HG03457 (cell line): ENCODE results near the gene TENM4.

Experiments used
- ATAC-seq: cut with Tn5 transposase; IDR thresholded peaks from one replicate; pipeline ENCODE4 v1.9.1; 2021; ENCODE audit warnings: moderate number of reproducible peaks; ENCODE audit not compliant: unreplicated experiment

The TENM4 gene

DNA sequence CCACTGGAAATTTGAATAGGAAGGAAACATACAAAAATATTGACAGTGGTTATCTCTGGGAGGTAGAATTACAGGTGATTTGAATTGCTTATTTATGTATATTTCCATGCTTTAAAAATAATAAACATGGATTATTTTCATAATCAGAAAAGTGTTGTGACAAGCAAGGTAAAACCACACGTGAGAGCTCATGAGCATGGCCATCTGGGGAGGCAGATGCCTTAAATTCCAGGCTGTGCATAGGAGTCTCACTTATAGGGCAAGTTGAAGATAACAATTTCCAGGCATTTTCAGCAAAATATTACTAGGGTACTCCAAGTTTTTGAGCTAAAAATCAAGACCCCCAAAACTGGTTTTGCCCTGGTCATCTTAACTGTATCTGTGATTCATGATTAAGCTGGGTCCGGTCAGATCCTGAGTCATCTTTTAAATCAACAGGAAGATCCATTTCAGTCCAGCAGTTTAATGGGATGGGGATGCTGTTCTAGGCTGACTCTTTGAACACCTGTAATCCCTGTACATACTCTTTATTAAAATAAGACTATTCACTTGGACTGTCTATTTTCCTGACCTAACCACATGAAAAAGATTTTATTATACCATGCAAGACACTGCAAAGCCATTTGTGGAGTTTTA is 750.4 kb downstream of the TENM4 start:
- no peak for ATAC-seq

GRCh38 chr11:78689585-78690153 is 751.2 kb downstream of the TENM4 start:
- no peak for ATAC-seq

GRCh38 chr11:78689101-78689500 is 751.7 kb downstream of the TENM4 start:
- ATAC-seq: no peak

- no peak for ATAC-seq
Observed at GRCh38 chr11:78688460-78688859, 752.4 kb downstream of the TENM4 start.

DNA sequence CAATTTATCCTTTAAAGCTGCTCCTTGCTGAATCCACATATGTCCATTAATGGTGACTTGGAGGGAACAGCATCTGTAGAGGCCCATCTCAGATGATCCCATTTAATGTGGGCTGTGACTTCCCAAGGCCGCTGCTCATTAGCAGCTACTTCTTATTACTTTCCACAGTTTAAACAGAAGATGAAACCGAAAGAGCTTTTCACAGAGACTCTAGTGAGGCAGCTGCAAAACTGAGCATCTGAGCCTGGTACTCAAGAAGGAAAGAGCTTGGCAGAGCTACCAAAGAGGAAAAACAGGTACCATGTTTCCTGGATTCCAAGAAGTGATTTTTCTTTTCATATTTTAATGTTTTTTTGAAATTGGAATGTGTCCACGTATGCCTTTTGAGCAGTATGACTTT is 755.7 kb downstream of the TENM4 start:
- no peak for ATAC-seq

DNA sequence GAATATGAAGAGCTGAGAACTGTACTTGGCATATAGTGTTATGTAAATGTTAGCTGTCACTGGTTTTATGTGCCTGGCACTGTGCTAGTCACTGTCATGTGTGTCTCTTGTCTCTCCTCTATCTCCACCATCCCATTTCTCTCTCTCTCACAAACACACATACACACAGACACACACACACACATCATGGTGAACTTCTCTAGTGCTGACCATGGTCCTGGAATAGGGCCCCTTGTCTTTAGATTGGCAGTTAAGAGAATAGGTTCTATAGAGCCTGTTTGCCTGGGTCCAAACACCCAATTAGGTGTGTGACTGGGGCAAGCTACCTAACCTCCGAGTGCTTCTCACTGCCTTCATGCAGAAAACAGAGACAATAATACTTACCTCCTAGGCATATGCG is 756.5 kb downstream of the TENM4 start:
- ATAC-seq: no peak

- no peak for ATAC-seq
Observed at GRCh38 chr11:78683774-78684173, 757.1 kb downstream of the TENM4 start.

DNA sequence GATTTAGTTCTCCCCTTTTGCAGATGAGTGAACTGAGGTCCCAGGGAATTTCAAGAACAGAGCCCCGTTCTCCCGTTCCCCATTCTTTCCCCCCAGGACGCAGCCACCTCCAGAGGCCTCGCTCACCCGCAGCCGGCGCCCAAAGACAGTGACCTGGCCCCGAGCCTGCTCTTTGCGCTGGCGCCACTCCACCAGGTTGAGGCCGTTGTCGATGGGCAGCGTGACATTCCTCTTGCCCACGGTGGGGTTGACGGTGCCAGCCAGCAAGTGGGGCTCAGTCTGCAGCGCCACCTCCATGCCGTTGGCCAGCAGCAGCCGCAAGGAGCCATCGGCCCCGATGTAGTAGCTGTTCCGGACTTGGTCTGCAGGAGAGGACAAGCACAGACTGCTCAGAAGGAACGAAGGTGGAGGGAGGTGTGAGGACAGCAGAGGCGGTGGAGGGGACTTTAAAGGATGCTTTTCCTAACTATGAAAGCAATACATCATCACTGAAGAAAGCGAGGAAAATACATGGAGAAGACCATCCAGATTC is 764.7 kb downstream of the TENM4 start:
- no peak for ATAC-seq

DNA sequence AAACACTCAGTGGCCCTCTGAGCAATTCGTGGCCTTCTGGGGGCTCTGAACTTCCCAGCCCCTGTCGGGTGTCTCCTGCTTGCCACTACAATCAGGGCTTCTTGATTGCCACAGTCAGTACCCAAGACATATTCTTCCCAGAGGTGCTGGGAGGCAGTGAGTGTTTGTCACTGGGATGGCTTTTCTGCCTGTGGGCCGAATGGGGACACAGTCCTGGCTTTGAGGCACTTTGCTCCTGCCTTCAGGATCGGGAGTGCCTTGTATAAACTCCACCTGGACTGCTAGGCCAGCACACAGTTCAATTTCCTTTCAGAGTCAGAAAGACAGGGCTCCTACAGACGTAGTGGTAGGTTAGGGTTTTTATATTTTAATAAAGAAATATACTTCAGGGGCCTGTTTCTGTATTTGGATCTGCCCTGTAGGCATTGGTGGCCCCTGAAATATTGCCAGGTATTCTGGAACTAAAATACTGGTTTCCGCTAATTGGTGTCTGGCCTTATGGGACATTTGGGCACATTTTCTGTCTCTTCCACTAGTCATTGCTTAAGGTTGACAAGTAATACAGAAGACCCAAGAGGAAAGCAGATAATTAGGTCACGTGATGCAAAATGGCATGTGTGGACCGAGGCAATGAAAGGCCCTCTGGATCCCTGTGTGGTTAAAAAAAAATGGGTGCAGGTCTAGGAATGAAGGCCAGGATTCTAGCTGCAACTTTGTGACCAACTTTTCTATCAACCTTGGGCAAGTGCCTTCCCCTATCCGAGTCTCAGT is 767.8 kb downstream of the TENM4 start:
- ATAC-seq: no peak

GRCh38 chr11:78669249-78669648 is 771.6 kb downstream of the TENM4 start:
- ATAC-seq: no peak

GRCh38 chr11:78667461-78667860 is 773.4 kb downstream of the TENM4 start:
- no peak for ATAC-seq

DNA sequence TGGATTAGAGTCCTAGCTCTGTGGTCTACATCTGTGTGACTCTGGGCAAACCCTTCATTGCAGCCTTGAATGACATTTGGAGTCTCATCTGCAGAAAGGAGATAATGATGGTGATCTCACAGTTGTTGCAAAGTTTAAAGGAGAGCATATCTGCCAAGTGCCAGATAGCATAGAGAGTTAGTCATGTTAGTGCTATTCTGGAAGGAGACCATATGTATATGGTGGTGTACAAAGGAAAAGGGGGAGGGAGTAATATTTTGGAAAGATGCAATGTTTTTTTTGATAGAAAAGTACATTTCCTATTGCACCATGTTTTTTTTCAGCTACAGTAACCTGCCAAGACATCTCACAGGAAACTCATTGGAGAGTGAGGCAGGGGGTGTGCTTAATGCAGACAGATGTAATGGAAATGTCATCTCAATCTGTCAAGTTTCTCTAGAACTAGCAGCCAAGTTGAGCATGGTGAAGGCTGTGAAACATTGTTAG is 774.1 kb downstream of the TENM4 start:
- no peak for ATAC-seq

- ATAC-seq: no peak
Observed at GRCh38 chr11:78664636-78665035, 776.2 kb downstream of the TENM4 start.

DNA sequence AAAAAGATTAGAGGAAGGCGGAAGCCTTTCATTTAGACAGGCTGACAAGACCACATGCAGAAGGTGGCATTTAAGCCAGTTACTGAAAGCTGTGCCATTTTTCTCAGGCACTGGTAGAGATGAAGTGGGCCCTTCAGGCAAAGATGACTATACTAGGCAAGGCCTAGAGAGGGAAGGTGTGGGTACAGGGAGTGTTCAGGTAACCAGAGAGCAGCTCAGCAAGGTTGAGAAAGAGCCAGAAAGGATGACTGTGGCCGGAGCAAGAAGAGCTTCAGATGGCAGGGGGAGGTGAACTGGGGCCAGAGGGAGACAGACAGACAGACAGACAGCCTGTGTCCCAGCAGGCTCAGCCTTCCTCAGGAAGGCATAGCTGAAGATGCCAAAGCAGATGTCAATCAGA is 778.0 kb downstream of the TENM4 start:
- ATAC-seq: no peak

DNA sequence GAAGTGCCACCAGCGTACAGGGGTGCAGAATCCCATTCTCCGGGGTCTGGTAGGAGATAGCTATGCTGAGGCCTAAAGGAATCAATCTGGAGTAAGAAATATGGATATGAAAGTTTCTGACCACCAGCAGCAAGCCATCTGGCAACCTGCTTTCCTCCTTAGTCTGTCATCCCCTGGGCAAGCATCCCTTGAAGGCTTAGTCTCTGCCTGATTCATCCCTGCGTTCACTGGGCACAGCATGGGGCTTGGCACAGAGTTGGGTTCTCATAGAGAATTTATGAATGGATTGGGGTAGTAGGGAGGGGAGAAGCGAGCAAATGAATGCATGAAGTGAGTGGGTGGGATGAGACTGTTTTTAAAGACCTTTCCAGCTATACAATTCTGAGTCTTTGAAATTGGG is 780.4 kb downstream of the TENM4 start:
- ATAC-seq: no peak

- no peak for ATAC-seq
Observed at GRCh38 chr11:78659326-78660270, 781.2 kb downstream of the TENM4 start.

DNA sequence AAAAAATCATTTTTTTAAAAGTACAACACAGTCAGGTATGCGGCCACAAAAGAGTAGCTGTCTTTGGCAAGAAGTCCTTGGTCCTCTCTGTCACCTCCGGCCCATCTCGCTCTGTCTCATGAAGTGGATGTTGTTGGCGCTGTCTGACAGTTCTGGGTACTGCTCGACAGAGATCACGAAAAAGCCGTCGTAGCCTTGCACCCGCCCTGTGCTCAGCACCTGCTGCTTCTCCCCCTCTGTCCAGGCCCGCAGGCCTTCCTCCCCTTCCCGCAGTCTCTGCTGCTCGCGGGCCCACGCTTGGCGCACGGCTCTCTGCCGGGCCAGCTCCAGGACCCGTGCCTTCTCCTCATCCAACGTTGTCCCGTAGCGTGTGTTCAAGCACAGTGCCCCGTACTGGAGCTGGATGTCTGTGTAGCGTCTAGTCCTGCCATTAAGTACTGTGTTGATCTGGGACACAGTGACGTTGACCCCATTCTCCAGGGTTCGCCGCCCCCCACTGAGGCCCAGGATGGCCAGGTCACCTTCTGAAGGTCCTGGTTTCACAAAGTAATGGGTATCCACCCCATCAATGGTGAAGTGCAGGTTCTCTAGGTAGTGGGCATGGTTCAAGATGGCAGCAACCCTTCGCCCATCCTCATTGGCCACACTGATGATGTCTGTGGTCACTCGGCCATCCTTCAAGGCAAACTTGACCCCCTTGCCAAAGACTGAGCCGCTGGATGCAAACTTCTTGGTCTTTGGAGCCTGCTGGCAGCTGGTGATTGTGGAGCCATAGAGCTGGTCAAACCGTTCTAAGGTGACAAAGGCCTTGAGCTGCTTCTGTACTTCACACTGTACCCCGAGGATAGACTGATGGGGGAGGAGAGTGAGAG is 782.6 kb downstream of the TENM4 start:
- no peak for ATAC-seq

DNA sequence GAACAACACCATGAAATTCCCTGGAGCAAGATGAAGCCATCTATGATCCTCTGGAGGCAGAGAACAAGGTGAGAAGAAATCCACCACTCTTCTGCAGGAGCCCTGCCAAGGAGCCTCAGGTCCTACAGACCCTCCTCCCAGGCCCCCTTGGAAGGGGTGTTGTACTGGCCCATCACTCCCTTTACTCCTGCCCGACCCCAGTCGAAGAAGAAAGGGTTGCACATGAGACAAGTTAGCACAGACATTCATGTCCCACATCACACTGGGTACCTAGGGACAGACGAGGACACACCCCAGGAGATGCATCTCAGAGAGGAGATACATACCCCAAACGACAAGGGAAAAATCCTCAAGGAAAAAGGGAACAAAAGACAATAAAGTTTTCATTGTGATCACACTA is 783.4 kb downstream of the TENM4 start:
- no peak for ATAC-seq

GRCh38 chr11:78656984-78657383 is 783.8 kb downstream of the TENM4 start:
- no peak for ATAC-seq

DNA sequence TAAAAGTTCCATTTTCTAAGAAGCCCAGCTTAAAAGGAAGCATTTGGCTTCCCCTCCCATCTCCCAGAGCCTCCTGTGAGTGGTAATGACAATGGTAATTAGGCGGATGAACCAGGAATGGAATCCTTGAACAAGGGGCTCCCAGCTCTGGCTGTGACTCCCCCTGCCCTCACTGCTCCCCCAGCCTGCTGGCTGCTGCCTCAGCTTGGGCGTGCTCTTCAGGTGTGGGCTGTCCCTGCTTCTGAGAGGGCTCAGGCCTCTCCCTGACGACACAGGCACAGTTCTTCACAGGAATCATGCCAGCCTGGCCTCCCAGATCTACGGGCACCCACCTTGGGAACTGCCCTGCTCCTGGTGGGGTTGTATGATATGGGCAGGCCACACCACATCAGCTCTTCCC is 784.5 kb downstream of the TENM4 start:
- no peak for ATAC-seq
